Measurements from ENCODE around the gene HSD17B4.
"Not testable (repeated sequence)": the region's sequence is repeated elsewhere in the genome, so short reads cannot be mapped to it uniquely, and the experiment has no call there.

HSD17B4 gene, protein sequence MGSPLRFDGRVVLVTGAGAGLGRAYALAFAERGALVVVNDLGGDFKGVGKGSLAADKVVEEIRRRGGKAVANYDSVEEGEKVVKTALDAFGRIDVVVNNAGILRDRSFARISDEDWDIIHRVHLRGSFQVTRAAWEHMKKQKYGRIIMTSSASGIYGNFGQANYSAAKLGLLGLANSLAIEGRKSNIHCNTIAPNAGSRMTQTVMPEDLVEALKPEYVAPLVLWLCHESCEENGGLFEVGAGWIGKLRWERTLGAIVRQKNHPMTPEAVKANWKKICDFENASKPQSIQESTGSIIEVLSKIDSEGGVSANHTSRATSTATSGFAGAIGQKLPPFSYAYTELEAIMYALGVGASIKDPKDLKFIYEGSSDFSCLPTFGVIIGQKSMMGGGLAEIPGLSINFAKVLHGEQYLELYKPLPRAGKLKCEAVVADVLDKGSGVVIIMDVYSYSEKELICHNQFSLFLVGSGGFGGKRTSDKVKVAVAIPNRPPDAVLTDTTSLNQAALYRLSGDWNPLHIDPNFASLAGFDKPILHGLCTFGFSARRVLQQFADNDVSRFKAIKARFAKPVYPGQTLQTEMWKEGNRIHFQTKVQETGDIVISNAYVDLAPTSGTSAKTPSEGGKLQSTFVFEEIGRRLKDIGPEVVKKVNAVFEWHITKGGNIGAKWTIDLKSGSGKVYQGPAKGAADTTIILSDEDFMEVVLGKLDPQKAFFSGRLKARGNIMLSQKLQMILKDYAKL

GRCh38 chr5:119452373-119453039, at the start of gene HSD17B4:
Gene HSD17B4, plus strand, starts transcription at chr5:119452497. Its CDS starts 79 bp downstream, at chr5:119452576.
- peak; percentile 61 for DNase-seq

DNA sequence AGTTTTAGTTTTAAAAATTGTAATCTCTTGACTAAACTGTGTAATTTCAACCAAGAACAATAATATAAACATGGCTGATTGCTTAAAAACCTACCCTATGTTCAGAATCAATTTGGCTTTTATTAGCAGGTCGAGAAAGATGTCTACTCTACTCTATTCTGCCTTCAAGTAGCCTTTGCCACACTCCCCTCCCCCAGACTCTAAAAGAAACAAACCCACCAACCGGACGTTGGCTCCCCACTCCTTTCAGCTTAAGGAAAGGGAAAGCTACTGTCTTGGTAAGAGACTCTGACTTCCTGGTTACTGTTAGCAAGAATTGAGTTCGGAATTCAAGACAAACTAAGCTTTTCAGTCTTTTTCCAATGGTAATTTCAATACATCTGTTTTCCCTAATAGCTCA, 49.7 kb upstream of the HSD17B4 start:
- no peak for DNase-seq

- DNase-seq = no peak
Measured at GRCh38 chr5:119404033-119404432, 48.3 kb upstream of the HSD17B4 start.

DNA sequence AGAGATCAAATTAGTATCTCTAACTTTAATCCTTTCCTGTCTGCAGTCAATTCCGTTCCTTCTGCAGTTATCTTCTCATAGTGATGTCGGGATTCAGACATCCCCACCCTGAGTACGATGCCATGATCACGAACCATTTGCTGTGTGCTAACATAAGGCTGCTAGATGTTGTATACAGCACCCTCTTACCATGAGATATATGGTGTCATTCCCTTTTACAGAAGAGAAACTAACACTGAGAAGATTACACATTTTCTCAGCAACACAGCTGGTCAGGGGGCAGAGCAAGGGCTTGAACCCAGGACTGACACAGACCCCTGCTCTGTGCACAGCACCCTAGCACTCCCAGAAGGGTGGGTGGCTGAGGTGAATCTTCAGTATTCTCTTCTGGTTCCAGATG, 46.9 kb upstream of the HSD17B4 start:
- DNase-seq = no peak

DNA sequence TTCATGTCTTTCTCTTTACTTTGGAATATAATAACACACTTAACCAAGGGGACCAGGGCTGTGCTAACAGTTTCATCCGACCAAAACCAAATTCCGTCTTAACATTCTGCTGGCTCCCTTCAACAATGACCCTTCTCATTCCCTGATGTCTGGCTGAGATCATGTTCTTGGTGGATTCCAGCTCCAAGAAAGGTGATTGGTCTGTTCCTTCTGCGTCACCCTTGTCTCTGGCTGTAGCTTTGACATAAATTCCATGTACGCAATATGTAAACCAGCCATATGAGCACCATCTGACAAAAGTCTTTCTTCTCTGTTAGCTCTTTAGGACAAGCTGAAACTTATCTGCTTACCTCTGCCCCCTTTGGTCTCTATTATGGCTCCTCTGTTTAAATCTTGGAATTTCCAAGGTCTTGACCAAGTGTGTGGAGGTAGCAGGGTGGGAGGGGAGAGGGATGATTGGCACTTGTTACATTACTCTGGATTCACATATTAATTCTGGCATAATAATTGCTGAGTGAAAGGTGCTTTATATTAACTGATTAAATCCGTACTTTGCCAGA, 45.7 kb upstream of the HSD17B4 start:
- DNase-seq = no peak

- DNase-seq = no peak
Measured at GRCh38 chr5:119409235-119409815, 43.0 kb upstream of the HSD17B4 start.

GRCh38 chr5:119410448-119411159, 41.7 kb upstream of the HSD17B4 start:
- no peak for DNase-seq

DNA sequence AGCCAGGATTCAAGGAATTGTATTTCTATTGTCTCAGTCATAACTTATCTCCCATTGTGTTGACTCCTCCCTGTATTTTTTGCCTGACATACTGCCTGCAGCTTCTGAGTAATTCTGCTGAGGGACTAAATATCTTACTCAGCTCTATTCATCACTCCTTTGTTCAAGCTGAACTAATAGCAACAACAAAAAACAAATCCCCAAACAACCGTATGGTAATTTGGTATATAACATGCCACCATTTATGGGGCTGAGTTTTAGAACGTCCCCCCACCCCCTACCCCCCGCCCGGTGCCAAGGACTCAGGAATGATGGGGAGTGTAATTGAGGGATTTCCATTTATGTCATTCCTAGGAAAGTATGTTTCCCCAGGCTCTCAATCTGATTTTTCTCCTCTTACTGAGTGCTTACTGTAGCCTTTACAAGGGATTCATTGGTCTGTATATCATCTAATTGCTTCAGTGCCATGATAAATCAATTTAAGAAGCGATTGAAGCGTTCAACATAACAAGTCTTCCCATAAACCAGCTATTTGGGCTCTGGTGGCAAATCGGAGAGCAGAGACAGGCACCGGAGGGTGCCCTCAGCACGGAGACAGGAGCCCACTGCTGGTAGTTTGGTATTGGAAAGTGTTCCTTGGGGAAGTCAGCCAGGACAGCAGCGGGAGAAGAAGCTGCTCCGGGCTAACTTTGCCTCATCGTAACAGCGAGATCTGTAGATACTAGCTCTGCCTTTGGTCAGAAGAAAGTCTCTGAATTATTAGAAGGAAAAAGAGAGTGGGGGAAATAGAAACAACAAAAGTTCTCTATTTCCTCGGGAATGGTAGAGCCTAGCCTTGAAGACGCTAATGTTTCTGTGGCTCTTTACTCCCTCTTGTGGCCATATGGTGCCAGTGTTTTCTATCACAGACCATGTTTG, 40.7 kb upstream of the HSD17B4 start:
- DNase-seq = peak; percentile 18

DNA sequence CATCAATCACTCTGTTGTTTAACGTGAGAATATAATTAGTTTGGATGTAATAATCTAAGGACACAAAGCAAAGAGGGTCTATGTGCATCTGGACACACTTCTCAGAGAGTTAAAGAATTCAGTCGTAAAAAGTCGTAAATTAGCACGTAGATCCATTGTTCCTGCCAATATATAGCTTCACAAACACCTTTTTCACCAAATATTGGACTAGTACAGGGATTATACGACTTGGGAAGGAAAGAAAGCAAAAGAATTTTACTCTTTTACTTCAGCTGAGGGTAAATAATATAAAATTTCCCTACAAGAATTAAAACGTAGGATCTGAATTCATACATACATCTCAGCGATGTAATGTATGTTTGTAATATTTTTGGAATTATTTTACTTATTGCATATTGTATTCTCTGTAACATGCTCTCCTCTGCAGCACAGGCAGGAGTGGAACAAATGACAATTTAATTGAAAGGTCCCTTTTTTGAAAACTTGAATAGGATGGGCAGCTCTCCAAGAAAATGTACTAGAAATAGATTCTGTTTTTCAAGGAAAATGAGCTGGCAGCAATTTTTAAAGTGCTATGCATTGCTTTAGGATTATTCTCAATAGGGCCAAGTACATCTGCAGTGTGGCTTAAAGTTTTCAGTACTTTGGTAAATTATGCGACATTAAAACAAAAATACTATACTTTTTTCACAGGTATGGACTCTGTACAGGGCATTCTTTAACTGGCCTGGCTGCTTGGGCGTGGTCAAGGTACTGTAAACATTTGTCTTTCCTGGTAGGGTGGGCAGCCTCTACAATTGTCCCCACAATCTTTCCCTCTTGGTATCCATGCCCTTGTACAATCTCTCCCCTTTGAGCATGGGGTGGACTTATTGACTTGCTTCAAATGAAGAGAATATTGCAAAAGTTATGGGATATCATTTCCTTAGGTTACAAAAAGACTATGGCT, 39.7 kb upstream of the HSD17B4 start:
- DNase-seq = no peak

DNA sequence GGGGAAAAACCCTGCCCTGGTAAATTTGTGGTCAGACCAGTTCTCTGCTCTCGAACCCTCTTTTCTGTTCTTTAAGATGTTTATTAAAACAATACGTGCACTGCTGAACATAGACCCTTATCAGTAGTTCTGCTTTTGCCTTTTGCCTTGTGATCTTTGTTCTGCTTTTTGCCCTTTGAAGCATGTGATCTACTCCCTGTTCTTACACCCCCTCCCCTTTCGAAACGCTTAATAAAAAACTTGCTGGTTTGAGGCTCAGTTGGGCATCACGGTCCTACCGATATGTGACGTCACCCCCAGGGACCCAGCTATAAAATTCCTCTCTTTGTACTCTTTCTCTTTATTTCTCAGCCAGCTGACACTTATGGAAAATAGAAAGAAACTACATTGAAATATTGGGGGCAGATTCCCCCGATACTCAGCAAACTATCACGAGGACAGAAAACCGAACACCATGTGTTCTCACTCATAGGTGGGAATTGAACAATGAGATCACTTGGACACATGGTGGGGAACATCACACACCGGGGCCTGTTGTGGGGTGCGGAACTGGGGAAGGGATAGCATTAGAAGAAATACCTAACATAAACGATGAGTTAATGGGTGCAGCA, 38.1 kb upstream of the HSD17B4 start:
- not testable (repeated sequence) for DNase-seq

DNA sequence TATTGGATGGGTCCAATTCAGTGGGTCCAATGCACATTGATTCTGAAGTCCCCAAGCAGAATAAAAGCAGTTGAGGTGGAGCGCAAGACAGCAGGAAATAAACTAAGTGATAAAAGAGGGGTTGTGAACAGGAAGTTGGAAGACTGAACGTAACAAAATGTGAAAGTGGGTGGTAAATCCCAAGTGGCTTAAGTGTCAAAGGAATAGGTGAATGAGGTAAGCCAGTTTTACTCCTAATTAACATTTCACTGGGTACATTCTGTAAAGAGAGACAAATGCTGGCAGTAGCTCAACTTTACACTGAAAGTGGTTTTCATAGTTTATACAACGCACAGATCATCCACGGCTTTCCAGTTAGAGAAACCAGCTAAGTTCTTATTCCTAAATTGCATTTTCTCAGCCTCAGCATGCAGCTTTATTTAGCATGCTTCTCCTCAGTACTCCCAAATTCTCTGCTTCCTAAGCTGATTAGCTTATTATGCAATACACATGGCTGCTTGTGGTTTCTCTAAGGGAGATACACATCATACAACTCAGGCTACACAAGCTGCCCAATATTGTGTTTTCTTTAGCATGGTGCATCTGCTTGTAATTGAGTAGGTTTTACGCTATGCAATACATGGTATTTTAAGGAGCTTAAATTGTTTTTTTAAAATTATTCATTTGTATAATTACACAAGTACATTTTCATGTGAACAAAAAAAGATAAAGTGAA, 34.2 kb upstream of the HSD17B4 start:
- no peak for DNase-seq

GRCh38 chr5:119418606-119419100, 33.6 kb upstream of the HSD17B4 start:
- DNase-seq = no peak

GRCh38 chr5:119420169-119420568, 32.1 kb upstream of the HSD17B4 start:
- DNase-seq = no peak

GRCh38 chr5:119426057-119426456, 26.2 kb upstream of the HSD17B4 start:
- no peak for DNase-seq

- DNase-seq = no peak
Measured at GRCh38 chr5:119427060-119427459, 25.2 kb upstream of the HSD17B4 start.

DNA sequence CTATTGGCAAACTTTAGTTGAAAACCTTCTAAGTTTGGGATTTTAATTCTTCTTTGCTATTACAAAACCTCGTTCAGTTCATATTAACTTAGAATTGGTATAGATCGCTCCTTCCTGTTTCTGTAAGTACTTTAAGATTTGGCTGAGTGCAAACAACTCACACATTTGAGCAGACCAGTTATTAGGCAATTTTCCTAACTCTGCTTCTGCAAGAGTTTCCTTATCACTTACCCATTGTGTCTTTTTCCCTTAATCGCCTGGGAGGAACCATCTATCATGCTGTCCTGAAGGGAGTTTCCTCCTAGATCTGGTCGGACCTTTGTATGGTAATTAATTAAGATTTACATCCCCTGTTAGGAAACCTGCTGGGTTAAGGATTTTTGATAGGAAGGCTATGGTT, 24.7 kb upstream of the HSD17B4 start:
- DNase-seq = not testable (repeated sequence)

DNA sequence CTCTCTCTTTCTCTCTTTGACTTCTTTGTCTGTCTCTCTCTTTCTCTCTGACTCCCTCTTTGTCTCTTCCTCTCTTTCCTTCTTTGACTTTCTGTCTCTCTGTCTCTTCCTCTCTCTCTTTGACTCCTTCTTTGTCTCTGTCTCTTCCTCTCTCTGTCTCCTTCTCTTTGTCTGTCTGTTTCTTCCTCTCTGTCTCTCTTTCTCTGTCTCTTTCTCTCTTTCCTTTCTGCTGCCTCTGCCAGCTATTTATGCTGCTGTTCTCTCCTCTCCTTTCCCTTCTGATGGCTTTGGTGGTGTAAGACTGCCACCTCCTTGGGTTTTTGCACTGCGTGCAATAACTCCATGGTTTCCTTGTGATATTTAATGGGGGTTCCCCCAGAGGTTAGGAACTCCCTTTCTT, 24.1 kb upstream of the HSD17B4 start:
- DNase-seq = not testable (repeated sequence)

DNA sequence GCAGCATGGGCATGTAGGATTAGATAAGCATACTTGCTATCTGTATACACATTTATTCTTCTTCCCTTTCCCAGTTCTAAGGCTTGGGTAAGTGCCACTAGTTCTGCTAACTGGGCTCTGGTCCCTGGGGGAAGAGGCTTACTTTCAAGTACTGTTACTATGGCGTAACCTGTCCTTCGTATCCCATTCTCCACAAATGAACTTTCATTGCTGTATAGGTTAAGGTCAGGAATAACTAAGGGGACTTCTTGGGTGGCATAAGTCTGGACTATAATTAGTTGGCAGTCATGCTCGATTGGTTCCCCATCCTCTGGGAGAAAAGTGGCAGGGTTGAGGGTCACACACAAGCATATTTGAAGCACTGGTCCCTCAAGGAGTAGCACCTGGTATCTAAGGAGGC, 23.7 kb upstream of the HSD17B4 start:
- not testable (repeated sequence) for DNase-seq
